ENCODE measurements around the gene DOCK9.

GRCh38 chr13:98934243-98934642 is 43.6 kb downstream of the DOCK9 start:
- TF ChIP-seq CTCF (IDR thresholded peaks at IDR 0.05 in 4 of 5, conservative IDR thresholded peaks at IDR 0.05 in 1 of 5) (no peak), POLR2A (IDR thresholded peaks at IDR 0.05) (no peak)

All from gastrocnemius medialis (tissue), 4 donors.